ENCODE results near the gene OSBPL8.
"Not testable (repeated sequence)": the region's sequence is repeated elsewhere in the genome, so short reads cannot be mapped to it uniquely, and the experiment has no call there.

Gene OSBPL8

GRCh38 chr12:76520348-76520747 lies 39.2 kb downstream of the OSBPL8 start:
- no peak for DNase-seq

DNA sequence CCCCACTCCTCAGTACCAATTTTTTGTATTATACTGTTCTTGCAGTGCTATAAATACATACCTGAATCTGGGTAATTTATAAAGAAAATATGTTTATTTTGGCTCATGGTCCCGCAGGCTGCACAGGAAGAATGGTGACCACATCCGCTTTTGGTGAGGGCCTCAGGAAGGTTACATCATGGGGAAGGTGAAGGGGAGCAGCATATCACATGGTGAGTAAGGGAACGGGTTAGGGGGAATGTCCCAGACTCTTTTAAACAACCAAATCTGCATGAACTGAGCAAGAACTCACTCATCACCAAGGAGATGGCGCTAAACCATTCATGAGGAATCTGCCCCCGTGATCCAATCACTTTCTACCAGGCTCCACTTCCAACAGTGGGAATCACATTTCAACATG lies 40.0 kb downstream of the OSBPL8 start:
- no peak for DNase-seq

GRCh38 chr12:76518699-76519098 lies 40.9 kb downstream of the OSBPL8 start:
- no peak for DNase-seq

GRCh38 chr12:76515271-76515670 lies 44.3 kb downstream of the OSBPL8 start:
- no peak for DNase-seq

GRCh38 chr12:76511116-76511716 lies 48.4 kb downstream of the OSBPL8 start:
- DNase-seq, result not testable (repeated sequence)

GRCh38 chr12:76508128-76508980 lies 51.2 kb downstream of the OSBPL8 start:
- no peak for DNase-seq

GRCh38 chr12:76506149-76506548 lies 53.4 kb downstream of the OSBPL8 start:
- no peak for DNase-seq

GRCh38 chr12:76505050-76505449 lies 54.5 kb downstream of the OSBPL8 start:
- DNase-seq, result no peak

DNA sequence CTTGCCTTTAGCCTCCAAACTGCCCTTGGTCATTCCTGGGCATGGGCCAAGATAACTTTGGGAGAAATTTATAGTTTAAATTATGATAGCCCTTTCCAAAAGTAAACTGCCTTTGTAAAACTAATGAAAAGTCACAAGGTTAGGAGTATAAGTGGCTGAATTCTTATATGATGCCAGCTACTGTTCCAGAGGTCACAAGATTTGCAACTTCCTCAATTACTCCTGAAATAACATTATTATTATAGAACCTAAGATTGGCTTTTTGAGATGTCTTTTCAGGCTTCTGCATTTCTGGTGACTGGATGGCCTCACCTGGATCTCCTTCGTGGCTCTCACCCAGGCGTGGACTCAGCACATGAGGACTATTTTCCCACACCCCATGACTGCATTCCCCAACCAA lies 55.0 kb downstream of the OSBPL8 start:
- no peak for DNase-seq

DNA sequence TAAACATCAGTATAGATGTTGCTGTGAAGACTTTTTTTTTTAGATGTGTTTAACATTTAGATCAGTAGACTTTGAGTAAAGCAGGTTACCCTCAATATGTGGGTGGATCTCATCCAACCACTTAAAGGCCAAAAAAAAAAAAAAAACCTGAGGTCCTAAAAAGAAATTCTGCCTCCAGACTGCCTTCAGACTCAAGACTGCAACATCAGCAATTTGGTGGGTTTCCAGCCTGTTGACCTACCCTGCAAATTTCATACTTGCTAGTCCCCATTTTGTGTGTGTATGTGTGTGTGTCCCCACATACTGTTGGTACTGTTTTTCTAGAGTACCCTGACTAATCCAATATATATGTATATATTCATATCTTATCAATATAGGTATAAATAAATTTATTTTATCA lies 55.6 kb downstream of the OSBPL8 start:
- no peak for DNase-seq

DNA sequence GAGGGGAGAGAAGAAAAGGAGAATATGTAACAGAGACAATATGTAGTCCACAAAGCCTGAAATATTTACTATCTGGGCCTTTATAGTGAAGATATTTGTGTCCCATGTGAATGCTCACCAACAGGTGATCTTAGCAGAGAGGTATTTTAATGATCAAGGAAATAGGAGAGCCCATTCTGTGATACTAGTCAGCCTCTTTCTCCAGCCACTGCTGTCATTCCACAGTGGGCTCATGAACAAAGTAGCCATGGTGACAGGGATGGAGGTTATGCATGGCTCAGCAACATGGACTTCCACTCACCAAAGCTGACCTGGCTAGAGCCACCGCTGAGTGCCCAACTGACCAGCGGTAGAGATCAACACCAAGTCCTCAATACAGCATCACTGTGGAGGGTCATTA lies 58.2 kb downstream of the OSBPL8 start:
- no peak for DNase-seq

- not testable (repeated sequence) for DNase-seq
Measured at GRCh38 chr12:76499136-76499535, 60.4 kb downstream of the OSBPL8 start.

DNA sequence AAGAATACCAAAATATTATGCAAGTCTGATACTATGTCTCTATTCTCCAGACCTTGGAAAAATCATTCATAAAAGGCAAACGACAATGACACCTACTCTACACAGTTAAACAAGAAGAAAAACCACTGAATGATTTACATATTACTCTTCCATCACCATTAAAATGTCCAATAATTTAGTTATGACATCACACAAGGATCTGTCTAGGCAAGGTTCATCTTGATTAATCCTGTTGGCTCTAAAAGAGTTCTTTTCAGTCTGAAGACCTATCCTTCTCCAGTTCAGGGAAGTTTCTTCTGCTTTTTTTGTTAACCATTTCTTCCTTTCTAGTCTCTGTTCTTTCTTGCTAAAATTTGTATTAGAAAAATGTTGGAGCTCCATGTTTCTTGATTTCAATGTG lies 64.0 kb downstream of the OSBPL8 start:
- no peak for DNase-seq

GRCh38 chr12:76491292-76491691 lies 68.3 kb downstream of the OSBPL8 start:
- DNase-seq, result no peak

DNA sequence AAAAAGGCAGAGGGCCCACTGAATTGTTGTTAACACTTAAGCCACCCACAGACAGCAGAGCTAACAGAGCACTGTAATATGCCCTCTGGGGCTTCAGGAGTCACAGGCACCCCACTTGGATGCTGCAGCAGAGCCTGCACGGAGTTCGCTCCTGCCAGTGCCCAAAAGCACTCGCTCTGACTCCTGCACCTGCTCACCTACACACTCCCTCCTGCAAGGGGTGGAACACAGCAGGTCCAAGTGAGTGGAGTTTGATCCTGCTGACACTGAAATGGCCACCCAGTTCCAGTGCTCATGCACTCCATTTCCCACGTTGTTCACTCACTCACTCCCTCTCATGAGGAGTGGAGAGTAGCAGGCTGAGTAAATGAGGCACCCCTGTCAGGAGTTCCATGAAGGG lies 68.8 kb downstream of the OSBPL8 start:
- DNase-seq, result no peak

- DNase-seq, result no peak
Measured at GRCh38 chr12:76489737-76490136, 69.8 kb downstream of the OSBPL8 start.

DNA sequence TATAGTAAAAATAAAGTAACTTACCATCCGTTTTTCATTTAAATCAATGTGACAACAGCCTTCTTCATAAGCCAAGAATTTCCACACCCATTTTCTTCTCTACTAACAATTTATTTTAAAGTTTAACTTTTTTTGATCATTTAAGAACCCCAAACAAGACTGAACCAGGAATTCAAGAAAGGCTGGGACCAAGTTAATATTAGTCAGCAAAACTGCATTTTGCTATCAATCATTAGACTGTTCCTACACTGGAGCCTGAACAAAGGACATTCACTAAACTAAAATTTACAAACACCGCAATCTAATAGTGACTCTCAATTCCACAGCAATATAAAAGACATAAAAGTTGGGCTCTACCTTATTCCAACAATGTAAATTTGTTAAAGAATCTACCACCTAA lies 73.6 kb downstream of the OSBPL8 start:
- no peak for DNase-seq

- no peak for DNase-seq
Measured at GRCh38 chr12:76480796-76481195, 78.8 kb downstream of the OSBPL8 start.

- no peak for DNase-seq
Measured at GRCh38 chr12:76478045-76478444, 81.5 kb downstream of the OSBPL8 start.

DNA sequence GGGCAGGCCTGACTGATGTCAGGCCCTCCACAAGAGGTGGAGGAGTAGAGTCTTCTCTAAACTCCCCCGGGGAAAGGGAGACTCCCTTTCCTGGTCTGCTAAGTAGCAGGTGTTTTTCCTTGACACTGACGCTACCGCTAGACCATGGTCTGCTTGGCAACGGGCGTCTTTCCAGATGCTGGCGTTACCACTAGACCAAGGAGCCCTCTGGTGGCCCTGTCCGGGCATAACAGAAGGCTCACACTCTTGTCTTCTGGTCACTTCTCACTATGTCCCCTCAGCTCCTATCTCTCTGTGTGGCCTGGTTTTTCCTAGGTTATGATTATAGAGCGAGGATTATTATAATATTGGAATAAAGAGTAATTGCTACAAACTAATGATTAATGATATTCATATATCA lies 86.7 kb downstream of the OSBPL8 start:
- not testable (repeated sequence) for DNase-seq

- DNase-seq, result no peak
Measured at GRCh38 chr12:76471579-76471978, 88.0 kb downstream of the OSBPL8 start.

- peak; percentile 35 for DNase-seq
Measured at GRCh38 chr12:76470028-76470939, 89.3 kb downstream of the OSBPL8 start.

GRCh38 chr12:76464631-76465166 lies 94.9 kb downstream of the OSBPL8 start:
- DNase-seq, result no peak

Data from eye (tissue), 1 donor.